ENCODE results near the gene DIAPH3.

DNA sequence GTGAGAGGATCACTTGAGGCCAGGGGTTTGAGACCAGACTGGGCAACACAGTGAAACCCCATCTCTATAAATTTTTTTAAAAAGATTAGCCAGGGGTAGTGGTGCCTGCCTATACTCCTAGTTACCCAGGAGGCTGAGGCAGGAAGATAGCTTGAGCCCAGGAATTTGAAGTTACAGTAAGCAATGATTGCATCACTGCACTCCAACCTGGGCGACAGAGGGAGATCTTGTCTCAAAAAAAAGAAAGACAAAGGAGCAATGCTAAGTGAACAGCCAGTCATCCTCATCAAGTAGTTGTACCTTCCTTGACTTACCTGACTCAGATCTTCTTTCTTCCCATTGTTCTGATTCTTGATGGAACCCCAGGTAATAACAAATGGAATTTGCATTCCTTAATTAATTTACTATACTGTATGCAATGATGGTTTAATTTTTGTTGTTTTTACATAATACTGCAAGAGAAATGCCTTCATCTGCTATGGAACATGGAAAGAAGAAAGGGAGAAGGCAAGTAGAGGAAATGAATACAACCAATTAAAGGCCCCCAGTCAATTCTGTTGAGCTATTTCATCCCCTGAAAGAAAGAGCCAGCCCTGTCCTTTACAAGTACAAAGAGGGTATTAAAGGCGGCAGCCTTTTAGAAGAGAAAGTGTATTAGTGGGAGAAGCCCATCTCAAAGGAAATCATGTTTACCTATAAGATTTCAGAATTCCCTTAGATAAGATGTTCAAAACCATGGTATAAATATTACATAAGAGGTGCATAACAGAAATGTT lies 316.7 kb downstream of the DIAPH3 start:
- TF ChIP-seq EP300 (IDR thresholded peaks at IDR 0.05; ENCODE audit: borderline replicate concordance in 1 of 2, low read depth in 1 of 2, low read length in 1 of 2): no peak
- no peak for TF ChIP-seq CTCF (IDR thresholded peaks at IDR 0.05)
- TF ChIP-seq TAF1 (IDR thresholded peaks at IDR 0.05; ENCODE audit: borderline replicate concordance, low read depth, low read length): no peak
- no peak for TF ChIP-seq REST (IDR thresholded peaks at IDR 0.05; ENCODE audit: low read depth, low read length)
- TF ChIP-seq TCF12 (IDR thresholded peaks at IDR 0.05): no peak
- TF ChIP-seq YY1 (IDR thresholded peaks at IDR 0.05; ENCODE audit: low read depth): no peak
- no peak for TF ChIP-seq EZH2phosphoT487 (IDR thresholded peaks at IDR 0.05; ENCODE audit: borderline replicate concordance, low read depth)
- TF ChIP-seq POLR2AphosphoS5 (IDR thresholded peaks at IDR 0.05; ENCODE audit: low read depth, low read length): no peak
- no peak for TF ChIP-seq RXRA (IDR thresholded peaks at IDR 0.05; ENCODE audit: borderline replicate concordance, low read depth)
- TF ChIP-seq FOXM1 (IDR thresholded peaks at IDR 0.05; ENCODE audit: low read depth): no peak

Measured in SK-N-SH (cell line).